MM.1S (cell line): ENCODE results near the gene CORO2A.

Source experiments
- DNase-seq: peaks from one replicate; pipeline ENCODE4 v3.0.0-alpha.2; 2015
- H2AFZ ChIP-seq: fragments of 300-600 bp; sonication (generic); 2 replicates; pipeline ENCODE4 v1.6.0; 2016; ENCODE audit warnings: antibody characterized with exemption, low read length
- H3F3A ChIP-seq: fragments of 300-600 bp; sonication (generic); 2 replicates; pipeline ENCODE4 v1.6.1; 2016; ENCODE audit warnings: mild to moderate bottlenecking, antibody characterized with exemption, low read length, moderate library complexity, mixed read lengths; ENCODE audit not compliant: insufficient read depth
- H3K27ac ChIP-seq: fragments of 300-600 bp; sonication (generic); 2 replicates; pipeline ENCODE4 v1.5.1; 2016; ENCODE audit warnings: mild to moderate bottlenecking, low read length
- H3K27me3 ChIP-seq: fragments of 300-600 bp; sonication (generic); replicated peaks from 2 replicates; pipeline ENCODE4 v1.6.0; 2016; ENCODE audit warnings: low read length; ENCODE audit not compliant: insufficient read depth
- H3K36me3 ChIP-seq: fragments of 300-600 bp; sonication (generic); replicated peaks from 2 replicates; pipeline ENCODE4 v1.6.1; 2016; ENCODE audit warnings: mild to moderate bottlenecking, low read length, mixed read lengths; ENCODE audit not compliant: insufficient read depth
- H3K4me1 ChIP-seq: fragments of 300-600 bp; sonication (generic); 2 replicates; pipeline ENCODE4 v1.6.1; 2016; ENCODE audit warnings: low read length, mixed read lengths
- H3K4me2 ChIP-seq: fragments of 300-600 bp; sonication (generic); 2 replicates; pipeline ENCODE4 v1.6.0; 2016; ENCODE audit warnings: low read depth, low read length
- H3K4me3 ChIP-seq: fragments of 300-600 bp; sonication (generic); 2 replicates; pipeline ENCODE4 v1.5.1; 2016; ENCODE audit warnings: low read length, mixed read lengths
- H3K79me2 ChIP-seq: fragments of 300-600 bp; sonication (generic); 2 replicates; pipeline ENCODE4 v1.6.1; 2016; ENCODE audit warnings: mixed run types, low read length, mixed read lengths
- H3K9ac ChIP-seq: fragments of 300-600 bp; sonication (generic); 2 replicates; pipeline ENCODE4 v1.6.1; 2016; ENCODE audit warnings: low read length, mixed read lengths
- H3K9me2 ChIP-seq: fragments of 300-600 bp; sonication (generic); replicated peaks from 2 replicates; pipeline ENCODE4 v1.6.1; 2016; ENCODE audit warnings: mild to moderate bottlenecking, low read length, mixed read lengths; ENCODE audit not compliant: insufficient read depth
- H3K9me3 ChIP-seq: fragments of 300-600 bp; sonication (generic); replicated peaks from 2 replicates; pipeline ENCODE4 v1.6.1; 2016; ENCODE audit warnings: mild to moderate bottlenecking, low read length, mixed read lengths; ENCODE audit not compliant: insufficient read depth
- H4K20me1 ChIP-seq: fragments of 300-600 bp; sonication (generic); 2 replicates; pipeline ENCODE4 v1.6.1; 2016; ENCODE audit warnings: mild to moderate bottlenecking, low read length, moderate library complexity, mixed read lengths; ENCODE audit not compliant: insufficient read depth
- EZH2 ChIP-seq: fragments of 300-600 bp; sonication (generic); optimal IDR thresholded peaks from 2 replicates; pipeline ENCODE3; 2017; ENCODE audit warnings: low read depth, mild to moderate bottlenecking, antibody characterized with exemption, low read length, mixed read lengths
- EZH2phosphoT487 ChIP-seq: fragments of 300-600 bp; sonication (generic); IDR thresholded peaks from 2 replicates; pipeline ENCODE4 v1.6.1; 2018; ENCODE audit warnings: antibody characterized with exemption, low read length
- TF ChIP-seq, protein P1 (sequence below): fragments of 300-600 bp; sonication (generic); IDR thresholded peaks from 2 replicates; pipeline ENCODE4 v1.5.1; 2016; ENCODE audit warnings: antibody characterized with exemption, low read length, mixed read lengths

CORO2A gene

DNA sequence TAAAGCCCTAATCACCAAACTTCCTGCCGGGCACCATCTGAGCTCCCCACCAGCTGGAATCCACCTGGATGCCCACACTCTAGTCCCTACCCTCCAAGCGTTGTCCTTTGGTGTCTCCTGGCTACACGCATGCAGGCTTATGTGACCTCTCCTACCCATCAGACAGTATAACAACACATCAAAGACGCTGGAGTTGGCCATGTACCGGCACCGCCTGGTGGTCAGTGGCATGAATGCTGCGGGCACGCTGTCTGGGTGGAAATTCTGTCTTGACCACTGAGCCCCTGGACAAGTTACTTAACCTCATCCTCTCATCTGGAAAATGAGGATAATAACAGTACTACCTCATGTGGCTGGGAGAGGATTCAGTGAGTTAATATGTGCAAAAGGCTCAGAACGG, 23.4 kb upstream of the CORO2A start:
- Histone ChIP-seq H3K36me3 (no peaks in the 10 kb centered on the region), H4K20me1 (no peaks in the 10 kb centered on the region), H2AFZ (no peak overlapping the region), H3K9ac (no peak overlapping the region), H3K79me2 (no peaks in the 10 kb centered on the region), H3K9me3 (no peaks in the 10 kb centered on the region), H3K4me2 (no peak overlapping the region), H3K27ac (no peak overlapping the region), H3K9me2 (no peaks in the 10 kb centered on the region), H3K27me3 (no peaks in the 10 kb centered on the region), H3K4me3 (no peak overlapping the region), H3F3A (no peaks in the 10 kb centered on the region), H3K4me1 (no peaks in the 10 kb centered on the region)
- TF ChIP-seq, protein P1, sequence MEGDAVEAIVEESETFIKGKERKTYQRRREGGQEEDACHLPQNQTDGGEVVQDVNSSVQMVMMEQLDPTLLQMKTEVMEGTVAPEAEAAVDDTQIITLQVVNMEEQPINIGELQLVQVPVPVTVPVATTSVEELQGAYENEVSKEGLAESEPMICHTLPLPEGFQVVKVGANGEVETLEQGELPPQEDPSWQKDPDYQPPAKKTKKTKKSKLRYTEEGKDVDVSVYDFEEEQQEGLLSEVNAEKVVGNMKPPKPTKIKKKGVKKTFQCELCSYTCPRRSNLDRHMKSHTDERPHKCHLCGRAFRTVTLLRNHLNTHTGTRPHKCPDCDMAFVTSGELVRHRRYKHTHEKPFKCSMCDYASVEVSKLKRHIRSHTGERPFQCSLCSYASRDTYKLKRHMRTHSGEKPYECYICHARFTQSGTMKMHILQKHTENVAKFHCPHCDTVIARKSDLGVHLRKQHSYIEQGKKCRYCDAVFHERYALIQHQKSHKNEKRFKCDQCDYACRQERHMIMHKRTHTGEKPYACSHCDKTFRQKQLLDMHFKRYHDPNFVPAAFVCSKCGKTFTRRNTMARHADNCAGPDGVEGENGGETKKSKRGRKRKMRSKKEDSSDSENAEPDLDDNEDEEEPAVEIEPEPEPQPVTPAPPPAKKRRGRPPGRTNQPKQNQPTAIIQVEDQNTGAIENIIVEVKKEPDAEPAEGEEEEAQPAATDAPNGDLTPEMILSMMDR = peak; percentile 26
- TF ChIP-seq EZH2 = no peak
- no peak for DNase-seq

DNA sequence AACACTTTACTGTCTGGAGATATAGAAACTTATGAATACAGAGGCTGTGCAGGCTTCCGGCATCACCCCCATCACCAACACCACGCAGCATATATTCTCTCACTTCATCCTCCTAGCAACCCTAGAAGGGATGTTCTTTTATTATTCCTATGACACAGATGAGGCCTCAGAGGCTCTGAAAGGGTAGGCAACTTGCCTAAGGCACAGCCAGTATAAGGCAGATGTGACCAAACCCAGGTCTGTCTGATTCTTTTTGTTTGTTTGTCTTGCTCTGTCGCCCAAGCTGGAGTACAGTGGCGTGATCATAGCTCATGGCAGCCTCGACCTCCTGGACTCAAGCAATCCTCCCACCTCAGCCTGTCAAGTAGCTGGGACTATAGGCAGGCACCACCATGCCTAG, 22.8 kb upstream of the CORO2A start:
- H3K4me1 ChIP-seq = no peaks in the 10 kb centered on the region
- no peak for DNase-seq
- H3K9ac ChIP-seq = no peak overlapping the region
- H3K36me3 ChIP-seq = no peaks in the 10 kb centered on the region
- no peak overlapping the region for H3K27ac ChIP-seq
- H2AFZ ChIP-seq = no peak overlapping the region
- H3K79me2 ChIP-seq = no peaks in the 10 kb centered on the region
- no peaks in the 10 kb centered on the region for H3K9me3 ChIP-seq
- H3K4me2 ChIP-seq = no peak overlapping the region
- TF ChIP-seq, protein P1 = no peak
- TF ChIP-seq EZH2 (no peak), EZH2phosphoT487 (no peak)
- no peaks in the 10 kb centered on the region for H3K27me3 ChIP-seq
- H4K20me1 ChIP-seq = no peaks in the 10 kb centered on the region
- H3K9me2 ChIP-seq = no peaks in the 10 kb centered on the region
- H3F3A ChIP-seq = no peaks in the 10 kb centered on the region
- H3K4me3 ChIP-seq = no peak overlapping the region

DNA sequence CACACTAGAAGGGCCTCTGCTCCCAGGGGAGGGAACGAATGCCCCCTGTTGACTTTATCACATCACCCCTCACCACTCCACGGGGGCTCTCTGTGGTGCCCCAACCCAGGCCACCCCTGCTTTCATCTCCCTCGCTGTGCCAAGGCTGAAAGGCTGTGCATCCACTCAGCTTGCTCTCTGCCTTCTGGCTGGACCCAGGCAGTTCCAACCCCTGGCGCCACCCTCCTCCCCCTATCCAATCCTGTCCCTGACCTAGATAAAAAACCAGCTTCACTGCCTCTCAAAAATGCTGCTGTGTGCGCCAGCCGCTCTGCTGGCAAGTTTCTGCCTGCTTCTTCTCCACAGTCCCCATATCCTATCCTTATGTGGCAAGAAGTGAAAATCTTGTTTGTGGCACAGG, 22.4 kb upstream of the CORO2A start:
- H3K9ac ChIP-seq = no peak overlapping the region
- DNase-seq = no peak
- H3K36me3 ChIP-seq = no peaks in the 10 kb centered on the region
- H3K27me3 ChIP-seq = no peaks in the 10 kb centered on the region
- no peaks in the 10 kb centered on the region for H3F3A ChIP-seq
- H3K9me3 ChIP-seq = no peaks in the 10 kb centered on the region
- H4K20me1 ChIP-seq = no peaks in the 10 kb centered on the region
- H2AFZ ChIP-seq = no peak overlapping the region
- no peaks in the 10 kb centered on the region for H3K9me2 ChIP-seq
- TF ChIP-seq, protein P1 = no peak
- TF ChIP-seq EZH2 (no peak), EZH2phosphoT487 (no peak)
- no peaks in the 10 kb centered on the region for H3K4me1 ChIP-seq
- H3K4me2 ChIP-seq = no peak overlapping the region
- no peak overlapping the region for H3K27ac ChIP-seq
- H3K4me3 ChIP-seq = no peak overlapping the region
- no peaks in the 10 kb centered on the region for H3K79me2 ChIP-seq

DNA sequence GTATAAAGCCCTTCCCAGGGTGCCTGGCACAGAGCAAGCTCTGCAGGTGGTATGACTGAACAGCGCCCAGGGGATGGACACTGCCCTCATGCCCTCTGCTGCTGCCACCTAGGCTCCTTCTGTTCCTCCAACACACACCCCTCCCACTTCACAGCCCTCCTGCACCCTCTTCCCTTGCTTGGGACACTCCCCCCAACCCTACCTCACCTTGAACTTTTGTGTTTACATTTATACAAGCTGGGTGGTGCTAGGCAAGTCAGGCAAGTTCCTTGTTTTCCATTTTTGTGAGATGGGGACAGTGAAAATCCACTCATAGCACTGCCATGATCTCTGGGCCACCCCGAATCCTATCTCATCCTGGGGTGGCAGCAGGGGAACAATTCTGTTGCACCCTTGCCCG, 18.8 kb upstream of the CORO2A start:
- H3K27ac ChIP-seq = no peak overlapping the region
- no peak overlapping the region for H3K9ac ChIP-seq
- TF ChIP-seq EZH2phosphoT487 = no peak
- TF ChIP-seq EZH2 = no peak
- TF ChIP-seq, protein P1 = no peak
- H3K9me3 ChIP-seq = no peaks in the 10 kb centered on the region
- no peak for DNase-seq
- no peaks in the 10 kb centered on the region for H3K79me2 ChIP-seq
- H3K4me2 ChIP-seq = no peak overlapping the region
- no peaks in the 10 kb centered on the region for H3K9me2 ChIP-seq
- no peaks in the 10 kb centered on the region for H4K20me1 ChIP-seq
- H2AFZ ChIP-seq = no peak overlapping the region
- peaks cover under 1% of the 10 kb centered on the region; the same call in 1 of the 2 replicates for H3K4me1 ChIP-seq
- H3F3A ChIP-seq = no peaks in the 10 kb centered on the region
- H3K4me3 ChIP-seq = no peak overlapping the region
- H3K27me3 ChIP-seq = no peaks in the 10 kb centered on the region; the same call in 1 of the 2 replicates
- H3K36me3 ChIP-seq = no peaks in the 10 kb centered on the region
